Endothelial cell of umbilical vein (primary cell): Measurements from ENCODE around the gene TRPV2.

ENCODE experiments used
- CTCF ChIP-seq, 2 donors: IDR thresholded peaks; 1 replicate in 1 of 2; 2 replicates in 1 of 2; pipeline ENCODE4 v1.5.1; 2011; ENCODE audit warnings: low read length in 2 of 2, mild to moderate bottlenecking in 2 of 2, moderate library complexity in 2 of 2, control low read depth in 1 of 2, inconsistent platforms in 1 of 2, low read depth in 1 of 2; ENCODE audit not compliant: insufficient read depth in 1 of 2; ENCODE audit errors: extremely low read depth in 1 of 2
- EZH2 ChIP-seq: IDR thresholded peaks from 2 replicates; pipeline ENCODE4 v1.6.1; 2012; ENCODE audit warnings: borderline replicate concordance, low read depth, mild to moderate bottlenecking, moderate library complexity, low read length, inconsistent platforms; ENCODE audit not compliant: severe bottlenecking
- FOS ChIP-seq: IDR thresholded peaks from 2 replicates; pipeline ENCODE4 v1.6.1; 2011; ENCODE audit warnings: mild to moderate bottlenecking, low read length, moderate library complexity, borderline replicate concordance; ENCODE audit not compliant: insufficient read depth
- JUN ChIP-seq: IDR thresholded peaks from 2 replicates; pipeline ENCODE4 v1.6.1; 2011; ENCODE audit warnings: borderline replicate concordance, low read depth; ENCODE audit not compliant: insufficient read length, insufficient read depth
- MAX ChIP-seq: IDR thresholded peaks from 2 replicates; pipeline ENCODE4 v1.6.1; 2011; ENCODE audit not compliant: insufficient read depth, insufficient read length
- POLR2A ChIP-seq: IDR thresholded peaks from 2 replicates; pipeline ENCODE4 v1.6.1; 2012; ENCODE audit warnings: low read depth, mild to moderate bottlenecking, control low read depth, low read length
- POLR2AphosphoS5 ChIP-seq: IDR thresholded peaks from 2 replicates; pipeline ENCODE4 v1.6.1; 2012; ENCODE audit warnings: low read depth, mild to moderate bottlenecking, control low read depth, low read length, moderate library complexity; ENCODE audit not compliant: insufficient read depth

DNA sequence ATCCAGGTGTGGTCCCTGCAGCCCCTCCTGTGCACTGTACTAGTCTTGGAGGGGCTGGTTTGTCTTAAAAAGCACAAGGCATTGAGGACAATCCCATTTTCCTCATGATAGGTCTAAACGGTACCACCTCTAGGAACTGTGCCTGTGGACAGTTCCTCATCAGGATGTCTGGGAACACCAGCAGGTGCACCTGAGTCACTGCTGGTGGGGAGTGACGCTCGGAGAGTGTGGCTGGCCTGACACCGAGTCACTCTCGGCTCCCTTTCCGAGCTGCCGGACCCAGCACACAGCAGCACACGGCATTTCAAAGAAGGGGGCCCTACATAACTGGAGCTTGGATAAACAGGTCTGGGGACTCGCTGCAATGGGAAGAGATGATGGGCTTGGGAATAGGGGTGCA is 51.0 kb downstream of the TRPV2 start:
- TF ChIP-seq CTCF (IDR thresholded peaks at IDR 0.05; ENCODE audit: extremely low read depth in 1 of 2, insufficient read depth in 1 of 2, low read depth in 1 of 2, low read length in 2 of 2) (no peak), POLR2A (no peak), EZH2 (no peak), MAX (no peak), JUN (no peak), POLR2AphosphoS5 (no peak), FOS (no peak)
